NCI-H1092 (cell line): ENCODE measurements around the gene RUFY3.
"Not testable (repeated sequence)": the region's sequence is repeated elsewhere in the genome, so short reads cannot be mapped to it uniquely, and the experiment has no call there.

Experiments used
- DNase-seq: peaks from one replicate; lab custom pipeline; 2025; lab: John Stamatoyannopoulos, UW

RUFY3 gene

DNA sequence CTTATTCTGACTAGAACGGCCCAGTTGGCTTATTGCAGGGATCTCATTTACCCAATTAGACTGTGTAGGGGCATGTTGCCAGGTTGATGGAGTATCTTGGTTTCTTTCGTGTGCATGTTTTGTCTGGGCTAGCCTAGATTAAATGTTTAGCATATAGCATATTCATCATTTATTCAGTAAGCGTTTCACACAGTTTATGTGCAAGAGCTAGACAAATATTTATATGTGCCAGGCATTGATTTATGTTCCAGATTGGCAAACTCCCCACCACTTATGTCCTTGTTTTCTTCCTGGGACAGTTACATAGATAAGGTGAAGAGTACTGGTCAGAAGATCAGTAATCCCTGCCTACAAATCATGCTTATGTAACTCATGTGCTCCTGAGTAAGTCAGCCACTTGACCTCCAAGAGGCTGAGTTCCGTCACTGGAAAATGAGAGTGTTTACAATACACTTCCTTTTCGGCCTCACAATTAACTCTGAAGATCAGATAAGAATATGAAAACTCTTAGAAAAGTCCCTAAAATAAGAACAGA is 57.2 kb downstream of the RUFY3 start:
- DNase-seq: no peak

DNA sequence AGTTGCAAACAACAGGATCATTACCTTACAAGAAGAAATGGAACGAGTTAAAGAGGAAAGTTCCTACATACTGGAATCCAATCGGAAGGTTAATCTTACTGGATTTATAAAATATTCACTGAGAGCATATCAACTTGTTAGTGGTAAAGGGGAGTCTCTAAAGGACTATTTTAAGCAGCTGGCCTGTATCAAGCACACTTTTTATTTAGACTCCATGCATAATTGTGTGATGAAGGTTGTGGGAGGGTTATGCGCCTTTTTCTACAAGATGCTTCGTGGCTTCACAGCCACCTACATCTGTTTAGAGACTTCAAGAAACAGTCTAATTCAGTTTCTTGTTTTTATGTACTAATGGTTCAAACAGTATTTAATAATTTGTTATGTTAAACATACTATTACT is 61.3 kb downstream of the RUFY3 start:
- DNase-seq: no peak

DNA sequence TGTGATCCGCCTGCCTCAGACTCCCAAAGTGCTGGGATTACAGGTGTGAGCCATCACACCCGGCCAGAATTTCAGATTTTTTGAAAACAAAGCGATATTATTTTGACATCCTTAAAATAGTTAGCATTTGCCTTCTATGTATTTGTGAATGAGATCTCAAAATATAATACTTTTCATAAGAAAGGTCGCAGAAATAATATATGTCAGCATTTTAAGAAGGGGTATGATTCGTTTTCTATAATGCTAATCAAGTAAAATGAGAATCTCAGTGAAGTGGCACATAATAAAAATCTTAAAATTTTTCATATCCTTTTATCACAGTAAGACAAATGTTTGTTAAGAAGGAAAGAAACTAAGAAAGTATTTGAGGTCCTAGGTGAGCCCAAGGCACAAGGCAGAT is 65.7 kb downstream of the RUFY3 start:
- DNase-seq: no peak

DNA sequence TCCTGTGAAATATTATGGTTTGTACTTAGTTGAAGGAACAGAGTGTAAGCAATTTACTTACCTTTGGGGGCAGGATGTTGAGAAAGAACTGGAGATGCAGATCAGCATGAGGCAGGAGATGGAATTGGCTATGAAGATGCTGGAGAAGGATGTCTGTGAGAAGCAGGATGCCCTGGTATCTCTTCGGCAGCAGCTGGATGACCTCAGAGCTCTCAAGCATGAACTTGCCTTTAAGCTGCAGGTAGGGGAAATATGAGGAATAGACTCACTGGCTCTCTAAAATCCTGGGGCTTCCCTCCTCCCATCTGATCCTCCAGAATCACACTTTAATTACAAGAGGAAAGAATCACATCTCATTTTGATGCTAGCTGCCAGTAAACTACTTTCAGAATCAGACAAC is 67.0 kb downstream of the RUFY3 start:
- no peak for DNase-seq

DNA sequence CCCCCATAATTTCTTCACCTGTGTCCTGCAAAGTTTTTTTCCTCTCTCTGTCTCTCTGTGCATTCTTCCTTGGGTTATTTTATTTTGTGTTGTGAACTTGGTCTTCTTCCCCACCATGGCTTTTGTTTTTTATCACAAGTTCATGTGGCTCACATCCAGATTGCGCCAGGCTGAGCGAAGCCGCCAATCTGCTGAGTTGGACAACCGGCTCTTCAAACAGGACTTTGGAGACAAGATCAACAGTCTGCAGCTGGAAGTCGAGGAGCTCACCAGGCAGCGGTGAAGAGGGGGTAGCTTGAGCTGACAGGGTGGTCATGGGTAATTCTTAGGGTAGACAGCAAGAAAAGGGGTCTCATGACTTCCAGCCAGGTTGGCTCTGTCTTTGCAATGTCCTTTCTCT is 71.9 kb downstream of the RUFY3 start:
- DNase-seq: no peak

DNA sequence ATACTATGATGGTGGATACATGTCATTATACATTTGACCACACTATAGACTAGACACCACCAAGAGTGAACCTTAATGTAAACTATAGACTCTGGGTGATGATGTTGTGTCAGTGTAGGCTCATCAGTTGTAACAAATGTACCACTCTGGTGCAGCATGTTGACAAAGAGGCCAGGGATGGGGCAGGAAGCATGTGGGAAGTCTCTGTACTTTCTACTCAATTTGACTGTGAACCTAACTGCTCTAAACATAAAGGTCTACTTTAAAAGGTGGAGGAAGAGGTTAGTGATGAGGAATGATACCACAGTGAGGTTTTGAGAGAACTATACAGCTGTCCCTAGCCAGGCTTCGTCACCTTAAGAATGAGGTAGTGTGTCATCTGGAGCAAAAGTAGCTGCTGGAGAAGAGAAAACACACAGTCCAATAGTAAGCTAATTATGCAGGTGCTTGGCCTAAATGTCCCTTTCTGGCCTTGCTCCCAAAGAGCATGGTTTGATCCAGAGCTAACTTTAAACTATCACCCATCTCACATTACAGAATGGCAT is 79.6 kb downstream of the RUFY3 start:
- no peak for DNase-seq

DNA sequence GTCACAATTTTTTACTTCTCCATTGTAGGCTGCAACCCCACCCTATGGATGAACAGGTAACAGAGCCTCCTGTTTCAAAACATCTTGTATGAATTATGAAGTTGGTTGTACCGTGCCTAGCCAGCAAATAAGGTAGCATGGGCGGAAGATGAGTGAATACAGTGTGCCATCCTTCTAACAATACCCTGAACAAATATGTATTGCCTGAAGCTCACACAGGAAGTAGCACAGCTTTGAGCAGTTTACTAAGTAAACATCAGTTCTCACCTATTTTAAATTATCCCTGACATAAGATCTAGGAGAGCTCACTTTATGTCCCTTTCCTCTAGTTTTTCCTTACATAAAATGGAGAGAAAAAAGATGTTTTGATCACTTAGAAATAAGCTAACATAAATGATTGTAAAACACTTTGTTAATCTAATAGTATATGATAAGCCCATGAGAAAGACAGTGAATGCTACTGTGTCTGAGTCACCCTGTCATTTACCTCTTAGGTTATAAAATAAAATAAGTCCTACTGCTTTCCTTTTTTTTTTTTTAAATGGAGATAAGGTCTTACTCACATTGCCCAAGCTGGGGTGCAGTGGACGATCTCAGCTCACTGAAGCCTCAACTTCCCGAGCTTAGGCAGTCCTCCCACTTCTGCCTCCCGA is 81.3 kb downstream of the RUFY3 start:
- no peak for DNase-seq

DNA sequence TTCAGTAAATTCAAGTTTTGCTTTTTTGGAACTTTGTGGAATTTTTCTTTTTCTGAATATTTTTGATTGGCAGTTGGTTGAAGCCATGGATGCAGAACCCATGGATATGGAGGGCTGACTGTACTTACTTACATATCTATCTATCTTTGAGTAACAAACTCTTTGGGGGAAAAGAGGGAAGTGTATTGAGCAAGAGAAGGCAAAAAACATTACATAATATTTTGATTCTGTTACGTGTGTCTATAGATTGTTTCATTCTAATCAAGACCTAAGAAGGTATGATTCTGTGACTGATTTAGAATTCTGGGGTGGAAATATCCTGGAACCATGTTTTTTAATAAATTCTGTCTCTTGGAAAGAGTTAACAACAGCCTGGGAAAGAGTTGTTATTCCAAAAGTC is 86.4 kb downstream of the RUFY3 start:
- no peak for DNase-seq

DNA sequence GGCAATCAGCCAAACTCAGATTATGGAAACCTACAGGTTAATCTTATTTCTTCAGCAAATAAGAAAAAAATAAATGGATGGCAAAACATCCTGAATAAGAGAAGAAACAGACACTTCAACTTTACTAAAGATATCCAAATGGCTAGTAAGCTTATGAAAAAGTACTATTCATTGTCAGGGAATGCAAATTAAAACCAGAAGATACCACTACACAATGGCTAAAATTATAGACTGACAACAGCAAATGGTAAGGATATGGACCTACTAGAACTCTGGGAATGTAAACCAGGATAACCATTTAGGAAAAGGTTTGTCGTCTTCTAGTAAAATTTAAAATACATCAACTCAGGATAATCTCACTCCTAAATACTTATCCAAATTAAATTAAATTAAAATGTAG is 93.6 kb downstream of the RUFY3 start:
- no peak for DNase-seq

DNA sequence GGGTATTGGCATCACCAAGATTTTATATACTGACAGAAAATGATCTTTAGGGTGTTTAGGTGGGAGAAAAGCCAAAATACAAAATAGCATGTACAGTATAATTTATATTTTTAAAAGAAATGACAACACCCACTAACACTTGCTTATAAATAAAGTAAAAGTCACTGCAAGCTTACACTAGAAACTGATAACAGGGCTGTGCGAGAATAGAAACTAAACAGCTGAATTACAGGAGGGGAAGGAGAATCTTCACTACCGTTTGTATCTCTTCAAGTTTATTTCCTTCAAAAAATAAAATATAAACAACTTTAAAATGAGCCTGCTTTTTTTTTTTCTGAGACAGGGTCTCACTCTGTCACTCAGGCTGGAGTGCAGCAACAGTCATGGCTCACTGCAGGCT is 95.1 kb downstream of the RUFY3 start:
- no peak for DNase-seq

DNA sequence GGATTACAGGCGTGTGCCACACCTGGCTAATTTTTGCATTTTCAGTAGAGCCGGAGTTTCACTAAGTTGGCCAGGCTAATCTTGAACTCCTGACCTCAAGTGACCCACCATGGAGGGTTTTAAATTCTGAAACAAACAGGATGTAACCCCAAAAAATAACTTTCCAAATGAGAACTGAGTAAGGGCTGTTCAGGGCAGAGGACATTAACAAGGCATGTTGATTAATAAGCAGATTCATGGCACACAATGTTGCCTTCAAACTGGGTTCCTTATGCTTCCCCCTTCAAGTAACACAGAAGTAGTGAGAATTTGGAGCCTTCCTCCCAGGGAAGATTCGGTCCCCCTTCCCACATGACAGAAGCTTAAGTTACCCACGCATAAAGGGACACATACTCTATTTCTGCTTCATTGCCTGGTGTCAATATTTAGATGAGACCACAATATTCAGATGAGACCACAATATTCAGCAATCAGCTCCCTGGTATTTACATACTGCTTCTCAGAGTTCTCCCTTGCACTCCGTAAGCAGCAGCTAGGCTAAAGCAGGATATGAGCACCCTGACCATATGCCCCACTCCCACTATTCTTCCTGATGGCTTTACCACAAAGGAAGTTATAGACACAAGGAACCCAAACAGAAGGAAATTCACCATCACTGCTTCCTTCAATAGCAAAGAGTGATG is 96.5 kb downstream of the RUFY3 start:
- DNase-seq: no peak

DNA sequence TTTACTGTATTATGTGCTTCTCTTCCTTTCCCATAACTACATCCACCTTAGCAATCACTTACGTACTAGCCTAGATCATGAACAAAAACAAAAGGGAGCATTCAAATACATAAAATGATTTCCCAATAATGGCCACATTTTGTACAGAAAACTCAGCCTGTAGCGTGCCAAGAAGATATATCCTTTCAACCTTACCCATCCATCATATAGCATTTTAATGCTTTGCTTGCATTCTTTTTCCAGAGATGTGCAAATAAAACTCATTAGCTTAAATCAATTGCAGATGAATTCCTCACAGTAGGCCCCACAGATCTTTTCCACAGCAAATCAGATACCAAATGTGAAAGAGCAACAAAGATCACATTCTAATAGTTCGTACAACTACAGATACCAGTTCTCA is 97.2 kb downstream of the RUFY3 start:
- no peak for DNase-seq

DNA sequence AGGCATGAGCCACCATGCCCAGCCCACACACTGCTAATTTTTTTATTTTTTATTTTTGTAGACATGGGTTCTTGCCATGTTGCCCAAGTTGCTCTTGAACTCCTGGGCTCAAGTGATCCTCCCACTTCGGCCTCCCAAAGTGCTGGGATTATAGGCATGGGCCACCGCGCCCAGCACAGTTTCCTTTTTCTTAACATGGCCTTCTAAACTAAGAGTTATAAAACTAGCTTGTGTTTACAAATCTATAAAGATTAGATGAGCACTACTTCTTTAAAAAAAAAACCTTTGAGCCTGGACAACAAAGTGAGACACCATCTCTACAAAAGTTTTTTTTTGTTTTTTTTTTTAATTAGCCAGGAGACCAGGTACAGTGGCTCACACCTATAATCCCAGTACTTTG is 107.3 kb downstream of the RUFY3 start:
- DNase-seq: no peak

DNA sequence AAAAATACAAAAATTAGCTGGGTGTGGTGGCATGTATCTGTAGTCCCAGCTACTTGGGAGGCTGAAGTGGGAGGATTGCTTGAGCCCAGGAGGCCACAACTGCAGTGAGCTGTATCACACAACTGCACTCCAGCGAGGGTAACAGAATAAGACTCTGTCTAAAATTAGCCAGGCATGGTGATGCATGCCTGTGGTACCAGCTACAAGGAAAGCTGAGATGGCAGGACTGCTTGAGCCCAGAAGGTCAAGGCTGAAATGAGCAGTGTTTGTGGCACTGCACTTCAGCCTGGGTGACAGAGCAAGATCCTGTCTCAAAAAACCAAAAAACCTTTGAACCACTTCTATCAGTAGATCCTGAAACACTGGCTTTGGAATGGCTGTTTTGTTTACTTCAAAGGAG is 107.7 kb downstream of the RUFY3 start:
- DNase-seq: no peak

DNA sequence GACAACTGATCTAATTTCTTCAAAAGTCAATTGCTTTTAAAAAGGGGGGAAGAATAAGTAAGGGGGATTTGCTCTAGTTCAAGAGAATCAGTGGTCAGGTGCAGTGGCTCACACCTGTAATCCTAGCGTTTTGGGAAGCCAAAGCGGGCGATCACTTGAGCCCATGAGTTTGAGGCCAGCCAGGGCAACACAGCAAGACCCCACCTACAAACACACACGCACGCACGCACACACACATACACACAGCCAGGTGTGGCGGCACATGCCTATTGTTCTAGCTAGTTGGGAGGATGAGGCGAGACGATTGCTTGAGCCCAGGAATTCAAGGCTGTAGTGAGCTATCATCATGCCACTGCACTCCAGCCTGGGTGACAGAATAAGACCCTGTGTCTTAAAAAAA is 108.3 kb downstream of the RUFY3 start:
- DNase-seq: no peak

DNA sequence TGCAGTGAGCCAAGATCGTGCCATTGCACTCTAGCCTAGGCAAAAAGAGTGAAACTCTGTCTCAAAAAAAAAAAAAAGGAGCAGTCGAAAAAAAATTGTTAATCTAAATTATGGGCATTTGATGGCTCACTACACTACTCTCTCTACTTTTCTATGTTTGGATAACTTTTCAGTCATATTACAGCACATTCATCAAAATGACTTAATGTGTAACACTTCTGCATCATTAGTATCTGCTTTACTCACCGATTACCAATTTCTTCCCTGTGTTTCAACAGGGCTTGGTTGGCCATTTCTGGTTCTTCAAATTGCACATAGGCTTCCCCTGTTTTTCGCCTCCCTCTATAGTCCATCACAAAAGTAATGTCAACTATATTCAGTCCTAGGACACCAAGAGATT is 109.5 kb downstream of the RUFY3 start:
- DNase-seq: no peak

DNA sequence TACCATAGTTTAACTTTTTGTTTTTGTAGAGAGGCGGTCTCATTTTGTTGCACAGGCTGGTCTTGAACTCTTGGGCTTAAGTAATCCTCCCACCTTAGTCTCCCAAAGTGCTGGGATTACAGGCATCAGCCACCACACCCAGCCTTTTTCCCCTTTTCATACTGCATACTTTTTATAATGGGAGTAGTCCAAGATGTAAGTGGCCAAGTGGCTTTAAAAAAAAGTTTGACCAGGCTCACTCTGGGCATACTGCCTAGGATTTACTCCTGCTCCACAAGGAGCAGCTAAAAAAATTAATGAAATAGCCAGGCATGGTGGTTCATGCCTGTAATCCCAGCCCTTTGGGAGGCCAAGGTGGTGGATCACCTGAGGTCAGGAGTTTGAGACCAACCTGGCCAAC is 111.9 kb downstream of the RUFY3 start:
- no peak for DNase-seq

DNA sequence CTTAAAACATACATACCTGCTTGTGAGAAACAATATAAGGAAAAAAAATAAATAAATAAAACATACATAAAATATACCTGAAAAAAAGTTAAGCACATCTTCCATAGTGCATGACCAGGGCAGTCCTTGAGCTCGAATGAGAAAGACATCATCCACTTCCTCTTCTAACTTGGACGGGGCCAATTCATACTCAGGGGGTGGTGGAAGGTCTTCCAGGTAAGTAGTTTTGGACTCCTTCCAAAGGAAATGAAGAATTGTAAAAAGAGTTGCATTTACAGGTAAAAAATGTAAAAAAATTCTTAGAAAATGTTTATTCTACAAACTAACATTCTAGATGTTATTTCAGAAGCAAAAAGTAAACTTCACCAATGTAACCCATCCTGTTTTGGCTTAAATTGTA is 114.3 kb downstream of the RUFY3 start:
- DNase-seq: no peak

DNA sequence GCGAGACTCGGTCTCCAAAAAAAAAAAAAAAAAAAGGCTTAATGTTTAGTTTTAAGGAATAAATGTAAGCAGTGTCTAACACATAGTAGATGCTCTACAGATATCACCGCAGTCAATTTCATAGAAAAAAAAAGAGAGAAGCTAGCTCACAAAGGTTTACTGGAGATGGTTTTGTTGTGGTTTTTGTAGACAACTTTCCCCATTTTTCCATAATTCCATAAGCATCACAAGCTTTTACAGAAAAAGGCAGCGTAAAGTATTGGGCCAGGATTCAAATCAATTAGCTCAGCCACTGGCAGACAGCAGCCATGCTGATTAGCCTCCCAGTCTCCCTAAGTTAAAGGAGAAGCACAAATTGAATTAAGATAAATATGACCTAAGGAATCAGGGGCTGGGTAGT is 116.4 kb downstream of the RUFY3 start:
- DNase-seq: no peak

DNA sequence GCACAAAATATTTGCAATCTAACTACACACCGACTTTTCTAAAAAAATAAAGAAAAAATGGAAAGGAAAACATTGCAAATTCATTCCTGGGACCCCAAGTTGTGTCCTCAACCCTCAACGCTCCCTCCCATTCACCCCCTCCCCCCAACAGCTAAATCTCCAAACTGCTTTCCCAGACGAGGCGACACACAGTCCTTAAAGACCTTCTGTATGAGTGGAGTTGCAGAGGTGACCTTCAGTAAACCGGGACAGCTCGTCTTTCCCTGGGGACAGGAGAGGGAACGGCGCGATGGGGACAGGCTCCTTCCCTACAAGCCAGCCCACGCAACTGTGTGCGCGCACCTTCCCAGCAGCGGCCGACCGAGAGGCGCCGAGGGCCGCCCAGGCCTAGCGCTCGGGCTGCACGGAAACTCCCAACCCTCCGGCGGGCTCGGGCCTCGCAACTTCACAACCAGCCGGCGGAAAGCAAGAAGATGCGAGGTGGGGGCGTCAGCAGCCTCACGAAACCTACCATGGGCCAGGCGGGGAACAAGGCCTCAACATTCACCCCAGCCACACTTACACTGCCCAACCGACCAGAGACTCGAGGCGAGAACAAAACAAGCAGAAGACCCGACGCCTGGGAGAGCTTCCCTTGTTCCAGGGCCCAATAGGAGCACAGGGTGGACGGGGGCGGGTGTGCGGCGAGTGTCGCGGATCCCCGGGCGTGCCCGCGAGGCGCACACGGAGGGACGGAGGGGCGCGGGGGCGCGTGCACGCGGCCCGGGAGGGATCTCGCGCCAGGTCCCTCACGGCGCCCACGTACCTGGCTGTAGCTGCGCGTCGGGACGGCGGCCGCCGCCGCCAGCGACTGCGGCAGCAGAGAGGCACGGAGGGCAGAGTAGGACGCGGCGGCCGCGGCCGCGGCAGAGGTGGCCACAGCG is 117.2 kb downstream of the RUFY3 start:
- peak; percentile 49 for DNase-seq

DNA sequence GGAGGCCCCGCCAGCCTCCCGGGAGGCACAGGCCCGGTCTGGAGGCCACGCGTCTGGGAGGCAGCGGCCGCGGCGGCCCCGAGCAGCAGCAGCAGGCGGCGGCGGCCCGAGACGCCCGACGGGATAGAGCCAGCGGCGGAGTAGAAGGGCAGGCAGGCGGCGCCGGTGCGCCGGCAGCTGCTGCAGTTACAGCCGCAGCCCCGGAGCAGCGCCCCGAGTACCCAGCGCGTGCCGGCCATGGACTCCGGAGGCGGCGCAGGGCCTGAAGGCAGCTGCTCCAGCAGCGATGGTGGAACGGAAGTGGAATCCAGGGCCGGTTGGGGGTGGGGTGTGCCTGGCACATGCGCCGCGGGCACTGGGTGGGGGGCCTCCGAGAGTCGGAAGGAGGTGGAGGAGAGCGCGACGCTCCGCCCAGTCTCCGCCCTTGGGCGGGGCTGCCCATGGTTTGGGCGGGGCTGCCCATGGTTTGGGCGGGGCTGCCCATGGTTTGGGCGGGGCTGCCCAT is 117.9 kb downstream of the RUFY3 start, which contains the start of gene GRSF1:
TSS of gene GRSF1 (minus strand) at position 302 of the 505 bp plus-strand sequence. CDS start at position 239, 63 bp downstream.
- DNase-seq: peak; percentile 86

DNA sequence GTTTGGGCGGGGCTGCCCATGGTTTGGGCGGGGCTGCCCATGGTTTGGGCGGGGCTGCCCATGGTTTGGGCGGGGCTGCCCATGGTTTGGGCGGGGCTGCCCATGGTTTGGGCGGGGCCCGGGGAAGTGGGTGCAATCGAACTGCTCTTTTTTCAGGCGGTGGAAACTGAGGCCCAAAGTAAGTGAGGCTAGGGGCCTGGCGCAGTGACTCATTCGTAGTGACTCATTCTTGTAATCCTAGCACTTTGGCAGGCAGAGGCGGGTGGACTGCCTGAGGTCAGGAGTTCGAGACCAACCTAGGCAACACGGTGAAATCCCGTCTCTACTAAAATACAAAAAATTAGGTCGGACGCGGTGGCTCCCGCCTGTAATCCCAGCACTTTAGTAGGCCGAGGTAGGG is 118.4 kb downstream of the RUFY3 start:
- DNase-seq: not testable (repeated sequence)
